ENCODE measurements around the gene WDR5.

The WDR5 gene

DNA sequence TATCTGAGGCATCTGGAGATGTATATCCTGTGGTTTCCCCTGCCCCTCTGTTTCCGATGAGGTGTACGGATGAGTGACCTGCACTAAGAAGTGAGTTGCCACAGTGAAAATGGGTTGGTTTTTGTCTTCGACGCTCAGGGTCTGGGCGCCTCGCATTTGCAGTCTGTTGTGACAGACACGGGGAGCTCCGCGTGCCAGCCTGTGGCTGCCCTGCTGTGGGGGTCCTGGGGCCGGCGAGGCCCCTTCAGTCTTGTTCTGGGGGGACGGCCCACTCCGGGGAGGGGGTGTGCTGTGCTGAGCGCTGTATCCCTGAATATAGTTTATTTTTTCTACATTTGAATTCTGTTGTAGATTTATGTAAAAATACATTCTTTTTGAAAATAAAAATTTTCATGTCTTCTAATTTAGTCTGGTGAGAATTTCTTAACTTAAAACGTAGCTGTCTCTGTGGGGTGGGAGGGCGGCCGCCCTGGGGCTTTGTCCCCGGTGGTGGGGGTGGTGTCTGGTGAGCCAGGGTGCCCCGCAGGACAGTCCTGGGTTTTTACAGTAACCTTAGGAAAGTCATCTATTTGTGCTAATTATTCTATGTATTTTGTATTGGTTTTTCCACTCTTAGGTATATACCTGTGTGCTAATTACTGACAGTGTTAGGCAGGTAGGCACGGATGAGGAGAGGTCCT, 23.8 kb downstream of the WDR5 start:
- DNase-seq (ENCODE audit: low read depth): no peak

DNA sequence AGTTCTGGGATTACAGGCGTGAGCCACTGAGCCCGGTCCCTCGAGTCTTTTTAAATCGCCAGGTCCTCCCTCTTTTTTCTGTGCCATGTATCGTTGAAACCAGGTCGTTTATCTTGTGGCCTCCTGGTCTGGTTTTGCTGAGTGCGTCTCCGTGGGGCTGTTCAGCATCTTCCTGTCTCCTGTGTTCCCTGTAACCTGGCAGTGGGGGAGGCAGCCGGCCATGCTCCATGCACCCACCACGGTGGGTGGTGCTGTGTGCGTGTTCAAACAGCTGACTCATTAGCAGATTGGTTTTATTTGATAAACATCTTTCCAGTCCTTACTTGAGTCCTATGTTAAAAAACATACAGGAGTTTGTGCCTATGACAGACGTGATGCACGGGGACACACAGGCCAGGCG, 25.8 kb downstream of the WDR5 start:
- DNase-seq (ENCODE audit: low read depth): no peak

DNA sequence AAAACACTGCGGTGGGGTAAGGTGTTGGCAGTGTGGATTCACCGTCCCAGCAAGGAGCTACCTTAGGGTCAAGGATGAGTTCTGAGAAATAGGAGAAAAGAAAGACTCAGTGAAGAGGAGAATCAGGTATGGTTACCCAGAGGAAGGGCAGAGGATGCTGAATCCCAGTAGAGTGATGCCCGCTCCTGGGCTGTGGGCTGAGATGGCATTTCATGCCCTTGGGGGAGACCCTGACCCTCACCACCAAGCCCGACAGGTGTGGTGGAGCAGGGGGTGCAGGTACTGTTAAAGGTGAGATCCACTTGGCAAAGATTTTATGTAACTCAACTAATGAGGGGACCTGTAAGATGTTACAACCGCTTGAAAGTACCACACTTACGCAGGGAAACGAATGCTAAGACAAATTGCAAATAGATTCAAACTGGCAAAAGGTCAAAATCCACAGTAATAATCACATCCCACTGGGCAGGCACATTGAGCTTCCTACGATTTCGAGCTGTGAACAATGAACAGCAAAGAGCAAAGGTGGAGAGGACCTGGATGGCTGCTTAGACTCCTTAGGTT, 26.4 kb downstream of the WDR5 start:
- no peak for DNase-seq (ENCODE audit: low read depth)

DNA sequence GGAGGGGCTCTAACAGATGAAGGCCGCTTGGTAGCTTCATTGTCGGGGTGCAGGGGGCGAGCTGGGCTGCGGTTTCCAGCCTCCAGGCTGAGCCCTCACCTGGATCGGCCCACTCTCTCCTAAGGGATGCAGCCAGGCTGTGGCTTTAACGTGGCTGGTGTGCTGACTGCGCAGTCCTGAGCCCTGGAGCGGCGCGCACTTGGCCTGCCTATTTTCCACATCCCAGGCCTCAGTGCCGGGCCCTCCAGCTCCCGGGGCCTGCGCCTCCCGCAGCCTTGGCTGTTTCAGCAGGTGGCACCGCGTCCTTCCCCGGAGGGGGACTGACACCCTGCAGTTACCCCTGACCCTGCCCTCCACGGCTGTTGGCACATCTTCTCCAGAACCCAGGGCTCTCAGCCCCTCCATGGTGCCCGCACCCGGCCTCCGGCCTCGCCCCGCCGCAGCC, 27.1 kb downstream of the WDR5 start:
- DNase-seq (ENCODE audit: low read depth): no peak

DNA sequence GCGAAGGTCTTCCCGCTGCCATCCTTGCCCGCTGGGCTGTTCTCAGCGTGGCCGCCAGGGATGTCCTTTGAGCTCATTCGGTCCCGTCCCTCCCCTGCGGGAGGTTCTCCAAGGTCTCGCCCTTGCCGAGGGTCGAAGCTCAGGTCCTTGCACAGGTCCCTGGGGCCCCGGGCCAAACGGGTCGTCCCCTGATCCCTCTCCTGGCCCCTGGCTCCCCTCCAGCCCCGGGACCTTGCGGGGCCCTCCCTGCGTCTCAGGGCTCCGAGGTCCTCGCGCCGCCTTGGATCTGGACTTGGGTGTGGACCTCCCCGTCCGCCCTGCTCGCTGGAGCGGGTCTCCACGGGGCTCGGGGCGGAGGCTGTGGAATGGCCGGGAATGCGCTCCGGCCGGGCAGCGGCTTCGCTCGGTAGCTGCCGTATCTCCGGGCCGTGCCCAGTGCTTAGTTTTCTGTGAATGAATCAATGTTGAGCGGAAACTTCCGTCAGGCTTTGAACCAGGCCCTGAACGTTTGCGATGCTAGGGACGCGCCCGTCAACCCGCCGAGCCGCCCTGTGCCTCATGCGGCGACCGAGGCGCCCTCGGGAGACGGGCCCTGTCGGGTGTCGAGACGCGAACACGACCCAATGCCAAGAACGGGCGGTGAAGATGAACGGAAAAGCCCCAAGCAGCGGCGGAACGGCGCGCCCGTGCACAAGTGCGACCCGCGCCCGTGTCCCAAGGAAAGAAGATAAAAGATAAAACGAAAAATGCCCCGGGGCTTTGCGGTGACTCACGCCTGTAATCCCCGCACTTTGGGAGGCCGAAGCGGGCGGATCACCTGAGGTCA, 27.7 kb downstream of the WDR5 start:
- DNase-seq (ENCODE audit: low read depth): peak; percentile 49

DNA sequence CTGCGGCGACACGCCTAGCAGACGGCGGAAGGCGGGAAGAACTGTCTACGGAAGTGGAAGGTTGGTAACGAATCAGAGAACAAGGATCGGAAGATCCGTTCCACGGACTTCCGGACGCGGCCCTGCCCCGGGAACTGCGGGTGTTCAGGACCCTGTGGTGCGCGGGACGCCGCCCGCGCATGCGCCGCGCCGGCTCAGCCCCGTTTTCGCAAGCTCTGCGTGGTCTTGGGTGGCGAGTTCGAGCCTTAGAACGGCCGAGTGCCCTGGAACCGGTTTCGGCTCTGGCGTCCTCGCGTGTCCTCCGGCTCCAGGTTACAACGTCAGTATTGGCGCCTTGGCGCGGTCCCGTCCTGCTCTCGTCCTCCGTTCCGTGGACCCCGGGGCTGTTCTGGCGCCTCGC, 29.0 kb downstream of the WDR5 start:
- no peak for DNase-seq (ENCODE audit: low read depth)

DNA sequence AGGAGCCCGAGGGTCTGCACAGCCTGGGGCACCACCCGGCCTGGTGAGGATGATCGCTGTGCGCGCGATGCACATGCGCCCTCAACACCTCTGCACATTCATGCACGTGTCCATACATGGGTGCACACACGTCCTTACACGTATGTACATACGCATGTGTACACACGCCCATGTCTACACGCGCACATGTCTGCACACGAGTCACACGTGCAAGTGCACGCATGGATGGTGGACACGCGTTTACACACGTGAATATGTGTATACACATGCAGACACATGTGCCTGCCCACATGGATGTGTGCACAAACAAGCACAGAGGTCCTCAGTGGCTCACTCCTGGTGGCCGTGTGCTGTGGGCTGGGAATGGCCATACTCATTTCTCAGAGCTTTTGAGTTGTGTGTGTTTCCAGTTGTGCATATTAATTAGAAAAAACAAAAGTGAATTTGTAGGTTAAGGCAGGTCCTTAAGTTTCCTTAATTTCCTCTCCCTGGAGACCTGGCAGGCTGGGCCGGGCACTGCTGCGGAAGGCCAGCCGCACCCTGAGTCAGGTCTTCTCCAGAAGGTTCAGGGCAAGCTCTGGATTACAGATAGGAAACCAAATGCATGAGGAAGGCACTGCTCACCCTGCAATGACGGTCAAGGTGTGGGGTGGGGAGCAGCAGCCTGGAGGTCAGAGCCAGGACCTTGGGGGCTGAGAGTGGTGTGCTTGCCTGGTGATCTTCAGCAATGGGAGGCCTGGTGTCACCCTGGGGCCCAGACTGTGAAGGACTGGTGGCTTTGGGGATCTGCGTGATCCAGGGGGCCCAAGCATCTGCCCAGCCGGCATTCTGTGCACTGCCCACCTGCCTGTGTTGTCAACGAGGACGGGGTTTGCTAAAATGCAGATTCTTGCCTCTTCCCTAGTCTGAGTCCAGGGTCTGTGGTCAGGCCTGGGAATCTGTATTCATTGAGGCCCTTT, 29.8 kb downstream of the WDR5 start:
- DNase-seq (ENCODE audit: low read depth): peak; percentile 44

DNA sequence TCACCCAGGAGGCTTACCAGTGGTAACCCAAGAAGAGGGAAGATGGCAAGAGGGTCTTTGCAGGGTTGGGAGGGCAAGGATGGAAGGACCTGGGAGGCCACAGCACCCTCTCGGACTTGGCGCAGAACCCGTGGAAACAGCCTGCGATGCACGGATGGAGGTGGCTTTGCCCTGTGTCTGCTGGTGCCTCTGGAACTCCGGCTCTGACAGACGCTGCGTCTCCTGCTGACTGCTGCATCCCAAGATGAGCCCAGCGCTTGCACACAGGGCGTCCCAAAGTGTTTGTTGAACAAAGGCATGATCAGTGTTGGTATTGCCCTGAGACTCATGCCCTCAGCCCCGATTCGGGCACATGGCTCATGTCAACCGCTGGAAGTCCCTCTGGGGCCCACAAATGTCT, 30.5 kb downstream of the WDR5 start:
- no peak for DNase-seq (ENCODE audit: low read depth)

DNA sequence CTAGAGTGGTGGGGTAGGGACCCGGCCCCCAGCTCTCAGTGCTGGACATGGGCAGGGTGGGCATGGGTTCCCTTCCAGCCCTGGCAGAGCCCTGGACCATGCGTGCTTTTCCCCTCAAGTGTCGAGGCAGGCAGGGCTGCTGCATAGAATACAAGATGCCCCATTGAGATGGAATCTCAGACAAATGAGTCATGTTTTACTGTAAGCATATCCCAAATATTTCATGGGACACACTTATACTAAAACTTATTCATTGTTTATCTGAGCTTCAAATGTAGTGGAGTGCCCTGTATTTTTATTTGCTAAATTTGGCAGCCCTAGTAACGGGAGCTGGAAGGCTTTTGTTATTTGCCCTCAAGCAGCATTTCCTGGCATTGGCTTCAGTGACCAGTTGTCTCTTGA, 31.6 kb downstream of the WDR5 start:
- DNase-seq (ENCODE audit: low read depth): no peak

DNA sequence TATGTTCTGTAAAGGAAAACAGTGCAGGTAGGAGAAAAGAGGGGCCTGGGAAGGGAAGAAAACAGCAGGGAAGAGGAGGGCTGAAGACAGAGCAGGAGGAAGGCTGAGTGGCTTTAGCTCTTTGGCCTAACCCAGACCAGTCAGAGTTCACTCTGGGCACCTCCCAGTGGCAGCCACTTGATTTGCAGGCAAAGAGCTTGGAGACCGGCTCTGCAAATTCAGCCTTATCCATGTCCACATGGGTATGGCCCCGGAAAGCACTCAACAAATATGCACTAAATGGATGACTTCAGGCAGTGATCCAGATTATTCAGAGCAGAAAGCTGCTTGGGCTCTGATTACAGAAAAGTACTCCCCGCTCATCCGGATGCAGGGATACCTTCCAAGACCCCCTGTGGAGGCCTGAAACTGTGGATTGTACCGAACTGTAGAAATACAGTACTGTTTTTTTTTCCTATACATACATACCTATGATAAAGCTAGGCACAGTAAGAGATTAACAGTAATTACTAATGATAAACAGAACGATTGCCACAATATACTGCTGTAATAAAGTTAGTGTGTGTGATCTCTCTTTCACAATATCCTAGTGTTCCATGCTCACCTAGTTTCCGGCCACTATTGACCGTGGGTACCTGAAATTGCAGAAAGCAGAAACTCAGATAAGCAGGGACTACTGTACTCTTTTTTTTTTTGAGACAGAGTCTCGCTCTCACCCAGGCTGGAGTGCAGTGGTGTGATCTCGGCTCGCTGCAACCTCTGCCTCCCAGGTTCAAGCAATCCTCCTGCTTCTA, 33.1 kb downstream of the WDR5 start:
- no peak for DNase-seq (ENCODE audit: low read depth)

DNA sequence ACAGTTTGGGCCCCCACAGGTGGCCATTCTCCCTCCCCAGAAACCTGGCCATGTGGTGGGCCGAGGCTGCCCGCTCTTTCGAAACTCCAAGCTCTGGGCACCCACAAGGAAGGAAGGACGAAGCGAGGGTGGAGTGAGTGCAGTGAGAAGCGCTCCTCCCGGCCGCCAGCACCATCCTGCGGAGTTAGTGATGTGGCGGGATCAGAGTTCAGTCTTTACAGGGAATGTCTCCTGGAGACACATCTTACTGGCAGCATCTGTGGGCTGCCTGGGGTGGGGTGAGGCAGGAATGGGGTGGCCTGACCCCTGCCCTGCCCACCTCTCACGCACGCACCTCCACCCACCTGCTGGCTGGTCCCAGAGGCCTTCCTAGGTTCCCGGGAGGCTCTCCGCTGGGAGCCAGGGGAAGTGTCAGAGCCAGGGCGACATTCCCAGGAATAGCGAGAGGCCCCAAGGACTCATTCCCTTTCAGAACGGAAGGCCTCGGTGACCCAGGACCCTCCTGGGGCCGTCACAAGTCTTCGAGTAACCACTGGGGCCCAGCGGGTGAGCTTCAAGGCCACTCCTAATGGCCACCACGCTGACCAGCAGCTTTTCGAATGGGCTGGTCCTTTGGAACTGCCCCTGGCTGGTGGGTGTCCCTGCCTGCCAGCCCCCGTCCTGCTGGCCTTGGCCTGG, 34.0 kb downstream of the WDR5 start:
- DNase-seq (ENCODE audit: low read depth): no peak

DNA sequence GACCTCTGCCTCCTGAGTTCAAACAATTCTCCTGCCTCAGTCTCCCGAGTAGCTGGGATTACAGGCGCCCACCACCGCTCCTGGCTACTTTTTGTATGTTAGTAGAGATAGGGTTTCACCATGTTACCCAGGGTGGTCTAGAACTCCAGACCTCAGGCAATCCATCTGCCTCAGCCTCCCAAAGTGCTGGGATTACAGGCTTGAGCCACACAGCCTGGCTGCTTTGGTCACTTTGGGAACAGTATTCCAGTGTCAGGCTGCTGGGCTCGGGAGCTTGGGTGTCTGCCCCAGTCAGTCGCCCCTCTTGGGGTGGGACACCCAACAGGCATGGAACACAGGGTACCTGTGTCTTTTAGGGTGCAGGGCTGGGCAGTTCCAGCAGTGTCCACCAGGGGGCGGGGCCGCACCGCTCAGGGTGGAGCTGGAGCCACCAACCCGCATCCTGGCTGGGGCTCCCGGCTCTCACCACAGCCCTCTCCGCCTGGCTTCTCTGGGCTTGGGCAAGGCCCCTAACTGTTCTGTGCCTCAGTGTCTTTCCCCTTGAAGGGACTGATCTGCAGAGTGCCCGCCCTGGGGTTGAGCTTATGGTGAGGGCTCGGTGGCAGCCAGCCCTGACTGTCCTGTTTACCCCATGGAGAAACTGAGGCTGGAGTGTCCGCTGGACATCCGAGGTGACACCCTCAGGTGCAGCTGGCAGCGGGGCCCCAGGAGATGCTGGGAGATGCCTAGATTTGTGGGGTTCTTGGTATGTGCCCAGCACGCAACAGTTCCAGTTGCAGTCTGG, 34.8 kb downstream of the WDR5 start:
- no peak for DNase-seq (ENCODE audit: low read depth)

DNA sequence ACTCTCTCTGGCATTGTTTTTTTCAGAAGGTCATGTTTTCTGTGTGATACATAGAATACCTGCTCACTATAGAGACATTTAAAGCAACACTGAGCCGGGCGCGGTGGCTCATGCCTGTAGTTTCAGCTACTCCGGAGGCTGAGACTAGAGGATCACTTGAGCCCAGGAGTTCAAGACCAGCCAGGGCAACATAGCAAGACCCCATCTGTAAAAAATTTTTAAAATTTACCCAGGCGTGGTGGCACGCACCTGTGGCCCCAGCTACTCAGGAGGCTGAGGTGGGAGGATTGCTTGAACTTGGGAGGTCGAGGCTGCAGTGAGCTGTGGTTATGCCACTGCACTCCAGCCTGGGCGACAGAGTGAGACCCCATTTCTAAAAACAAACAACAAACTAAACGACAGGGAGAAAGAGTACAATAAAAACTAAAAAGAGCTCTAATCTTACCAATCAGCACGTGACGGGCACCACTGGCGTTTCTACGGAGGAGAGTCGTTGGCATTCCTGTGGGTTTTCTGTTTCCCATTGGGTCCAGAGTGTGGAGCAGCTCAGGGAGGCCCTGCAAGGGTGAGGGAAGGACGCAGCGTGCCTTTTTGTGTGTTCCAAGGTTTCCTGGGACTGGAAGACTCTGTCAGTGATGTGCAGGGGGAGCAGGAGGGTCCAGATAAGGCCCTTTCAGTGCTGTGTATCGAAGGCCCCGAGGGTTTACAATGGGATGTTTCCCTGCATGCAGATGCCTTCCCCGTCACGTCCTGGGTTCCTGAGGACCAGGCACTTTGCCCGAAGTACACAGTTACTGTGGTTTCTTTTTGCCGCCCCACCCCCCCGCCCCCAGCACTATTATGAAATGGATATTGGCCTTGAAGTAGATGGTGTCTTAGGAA, 35.7 kb downstream of the WDR5 start:
- no peak for DNase-seq (ENCODE audit: low read depth)

DNA sequence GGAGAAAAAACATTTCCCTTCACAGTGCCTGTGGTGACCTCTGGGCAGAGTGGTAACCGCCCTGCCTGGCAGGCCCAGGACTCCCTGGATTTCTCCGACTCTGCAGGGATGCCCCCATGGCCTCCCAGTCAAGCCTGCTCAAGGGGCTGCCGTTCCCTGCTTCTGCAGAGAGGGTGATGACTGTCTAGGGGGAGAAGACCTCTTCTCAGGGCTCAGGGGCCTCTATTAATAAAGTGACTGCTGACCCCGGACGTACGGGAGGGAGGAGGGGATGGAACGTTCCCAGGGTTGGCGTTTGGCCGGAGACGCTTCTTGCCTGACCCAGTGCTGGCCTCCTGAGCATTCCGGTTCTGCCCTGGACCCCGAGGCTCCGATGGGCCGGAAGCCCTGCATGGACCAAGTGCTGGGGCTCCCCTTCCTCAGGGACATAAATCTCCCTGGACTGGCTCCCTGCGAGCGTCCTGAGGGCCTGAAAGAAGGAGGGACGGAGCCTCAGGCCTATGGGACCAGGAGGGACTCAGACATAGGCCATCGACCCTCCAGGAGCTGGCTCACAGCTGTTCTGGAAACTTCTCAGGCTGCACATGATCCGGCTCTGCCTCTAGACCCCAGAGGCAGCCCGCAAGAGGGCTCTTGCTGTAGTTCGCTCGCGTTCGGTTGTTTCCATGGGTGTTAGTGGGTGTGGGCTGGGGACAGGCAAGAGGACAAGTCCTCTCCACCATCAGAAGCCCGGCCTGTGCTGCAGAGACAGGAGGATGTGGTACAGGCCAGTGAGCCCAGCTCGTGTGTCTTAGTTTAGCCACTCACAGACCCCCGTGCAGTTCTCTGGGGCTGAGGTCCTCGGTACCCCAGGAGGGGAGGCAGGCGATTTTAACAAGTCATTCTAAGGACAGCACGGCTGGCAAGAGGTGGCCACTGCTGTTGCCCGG, 36.6 kb downstream of the WDR5 start:
- no peak for DNase-seq (ENCODE audit: low read depth)

DNA sequence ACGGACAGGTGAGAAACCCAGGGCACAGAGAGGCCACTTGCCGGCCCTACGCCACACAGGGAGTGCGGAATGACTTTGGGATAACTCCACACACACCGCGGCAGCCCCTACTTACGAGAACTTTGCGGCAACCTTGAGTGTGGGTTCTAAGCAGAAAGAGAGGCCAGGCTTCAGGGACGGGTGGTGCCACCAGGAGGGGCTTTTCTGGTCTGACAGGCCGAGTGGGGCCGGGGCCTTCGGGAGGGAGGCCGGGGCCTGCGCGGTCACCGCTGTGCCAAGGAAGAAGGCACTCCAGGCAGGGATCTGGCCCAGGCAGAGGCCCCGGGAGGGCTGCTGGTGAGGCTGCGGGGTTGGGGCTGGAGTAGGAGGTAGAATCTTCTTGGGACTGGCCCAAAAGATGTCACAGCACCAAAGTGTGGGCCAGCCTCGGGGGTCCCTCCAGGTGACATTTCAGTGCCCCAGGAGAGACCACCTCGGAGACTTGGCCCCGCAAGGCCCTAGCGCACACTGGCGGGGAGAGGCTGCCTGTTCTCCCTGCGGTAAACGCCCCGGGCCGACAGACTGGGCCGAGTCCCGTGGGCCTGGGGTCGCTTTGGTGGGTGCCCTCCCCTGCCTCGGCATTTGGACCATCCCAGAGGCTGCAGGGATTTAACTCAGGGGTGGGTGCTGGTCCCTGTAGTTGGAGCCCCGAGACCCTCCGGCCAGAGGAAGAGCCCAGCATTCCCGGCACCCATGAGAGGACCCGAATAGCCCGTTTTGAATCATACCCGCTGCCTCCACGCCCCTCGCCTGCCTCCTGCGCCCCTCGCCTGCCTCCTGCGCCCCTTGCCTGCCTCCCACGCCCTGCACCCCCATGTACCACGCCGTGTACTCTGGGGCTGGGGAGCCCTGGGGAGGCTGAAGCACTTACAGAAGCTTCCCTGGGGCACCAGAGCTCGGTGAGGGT, 37.5 kb downstream of the WDR5 start:
- no peak for DNase-seq (ENCODE audit: low read depth)

DNA sequence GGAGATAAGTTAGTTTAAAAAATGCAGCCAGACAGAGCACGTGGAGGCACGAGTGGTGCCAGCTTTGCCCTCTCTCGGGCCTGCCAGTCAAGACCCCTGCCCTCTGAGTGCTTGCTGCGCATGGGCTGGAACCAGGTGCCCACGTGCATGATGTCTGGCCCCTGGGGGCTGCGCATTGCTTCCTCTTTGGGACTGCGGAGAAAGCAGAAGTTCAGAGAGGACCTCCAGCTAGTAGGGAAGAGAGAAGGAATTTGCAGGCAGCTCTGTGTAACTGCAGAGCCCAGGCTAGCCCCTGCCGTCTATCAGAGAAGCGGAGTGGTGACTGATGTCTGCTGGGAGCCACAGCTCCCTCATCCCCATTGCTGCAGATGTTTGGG, 38.2 kb downstream of the WDR5 start:
- DNase-seq (ENCODE audit: low read depth): no peak

Measured in activated T-cell treated with anti-CD3 and anti-CD28 coated beads for 24 hours (primary cell).